PFSK-1 (cell line): ENCODE measurements around the gene ALS2CL.

Source experiments
- FOXP2 ChIP-seq: optimal IDR thresholded peaks from 2 replicates; pipeline ENCODE3; 2011; ENCODE audit warnings: borderline replicate concordance, control low read depth, inconsistent platforms; ENCODE audit not compliant: insufficient read depth; ENCODE audit errors: extremely low read length, extremely low read depth
- POLR2AphosphoS5 ChIP-seq: IDR thresholded peaks from 2 replicates; pipeline ENCODE4 v1.6.1; 2012; ENCODE audit warnings: low read depth, mild to moderate bottlenecking, control low read depth, low read length, moderate library complexity
- SIN3A ChIP-seq: IDR thresholded peaks from 2 replicates; pipeline ENCODE4 v1.6.1; 2012; ENCODE audit warnings: mild to moderate bottlenecking, low read length, moderate library complexity, borderline replicate concordance; ENCODE audit not compliant: insufficient read depth
- TAF1 ChIP-seq: IDR thresholded peaks from 2 replicates; pipeline ENCODE4 v1.6.1; 2012; ENCODE audit warnings: low read length, control low read depth, borderline replicate concordance; ENCODE audit not compliant: insufficient read depth
- TF ChIP-seq, protein P1 (sequence below), 2 experiments: IDR thresholded peaks; 2 replicates each; pipeline versions ENCODE4 v1.6.1 to v1.8.0; 2011 to 2012; ENCODE audit warnings: low read depth in 2 of 2, low read length in 2 of 2, control low read depth in 1 of 2, inconsistent platforms in 1 of 2, mild to moderate bottlenecking in 1 of 2, moderate library complexity in 1 of 2; ENCODE audit not compliant: insufficient read depth in 1 of 2

ALS2CL gene

DNA sequence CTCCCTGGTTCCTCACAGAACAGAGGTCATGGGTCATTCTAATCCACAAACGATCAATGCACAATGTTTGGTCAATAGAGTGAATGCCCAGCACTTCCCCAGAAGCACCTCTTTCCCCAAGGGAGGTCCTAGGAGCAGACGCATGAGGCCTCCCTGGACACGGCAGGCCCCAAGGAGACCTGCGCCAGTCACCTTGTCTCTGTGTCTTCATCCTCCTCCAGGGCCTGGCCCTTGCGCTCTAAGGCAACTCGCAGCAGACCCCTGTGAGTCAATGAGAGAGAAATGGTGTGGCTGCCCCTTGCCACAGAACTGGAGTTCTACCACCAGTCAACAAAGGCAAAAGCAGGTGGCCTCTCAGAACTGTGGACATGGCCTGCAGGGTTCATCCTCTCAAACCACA is 18.1 kb downstream of the ALS2CL start:
- TF ChIP-seq FOXP2 = no peak
- no peak for TF ChIP-seq POLR2AphosphoS5
- TF ChIP-seq, protein P1, sequence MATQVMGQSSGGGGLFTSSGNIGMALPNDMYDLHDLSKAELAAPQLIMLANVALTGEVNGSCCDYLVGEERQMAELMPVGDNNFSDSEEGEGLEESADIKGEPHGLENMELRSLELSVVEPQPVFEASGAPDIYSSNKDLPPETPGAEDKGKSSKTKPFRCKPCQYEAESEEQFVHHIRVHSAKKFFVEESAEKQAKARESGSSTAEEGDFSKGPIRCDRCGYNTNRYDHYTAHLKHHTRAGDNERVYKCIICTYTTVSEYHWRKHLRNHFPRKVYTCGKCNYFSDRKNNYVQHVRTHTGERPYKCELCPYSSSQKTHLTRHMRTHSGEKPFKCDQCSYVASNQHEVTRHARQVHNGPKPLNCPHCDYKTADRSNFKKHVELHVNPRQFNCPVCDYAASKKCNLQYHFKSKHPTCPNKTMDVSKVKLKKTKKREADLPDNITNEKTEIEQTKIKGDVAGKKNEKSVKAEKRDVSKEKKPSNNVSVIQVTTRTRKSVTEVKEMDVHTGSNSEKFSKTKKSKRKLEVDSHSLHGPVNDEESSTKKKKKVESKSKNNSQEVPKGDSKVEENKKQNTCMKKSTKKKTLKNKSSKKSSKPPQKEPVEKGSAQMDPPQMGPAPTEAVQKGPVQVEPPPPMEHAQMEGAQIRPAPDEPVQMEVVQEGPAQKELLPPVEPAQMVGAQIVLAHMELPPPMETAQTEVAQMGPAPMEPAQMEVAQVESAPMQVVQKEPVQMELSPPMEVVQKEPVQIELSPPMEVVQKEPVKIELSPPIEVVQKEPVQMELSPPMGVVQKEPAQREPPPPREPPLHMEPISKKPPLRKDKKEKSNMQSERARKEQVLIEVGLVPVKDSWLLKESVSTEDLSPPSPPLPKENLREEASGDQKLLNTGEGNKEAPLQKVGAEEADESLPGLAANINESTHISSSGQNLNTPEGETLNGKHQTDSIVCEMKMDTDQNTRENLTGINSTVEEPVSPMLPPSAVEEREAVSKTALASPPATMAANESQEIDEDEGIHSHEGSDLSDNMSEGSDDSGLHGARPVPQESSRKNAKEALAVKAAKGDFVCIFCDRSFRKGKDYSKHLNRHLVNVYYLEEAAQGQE (IDR thresholded peaks at IDR 0.05; ENCODE audit: insufficient read depth in 1 of 2, low read depth in 2 of 2, low read length in 2 of 2) = no peak

DNA sequence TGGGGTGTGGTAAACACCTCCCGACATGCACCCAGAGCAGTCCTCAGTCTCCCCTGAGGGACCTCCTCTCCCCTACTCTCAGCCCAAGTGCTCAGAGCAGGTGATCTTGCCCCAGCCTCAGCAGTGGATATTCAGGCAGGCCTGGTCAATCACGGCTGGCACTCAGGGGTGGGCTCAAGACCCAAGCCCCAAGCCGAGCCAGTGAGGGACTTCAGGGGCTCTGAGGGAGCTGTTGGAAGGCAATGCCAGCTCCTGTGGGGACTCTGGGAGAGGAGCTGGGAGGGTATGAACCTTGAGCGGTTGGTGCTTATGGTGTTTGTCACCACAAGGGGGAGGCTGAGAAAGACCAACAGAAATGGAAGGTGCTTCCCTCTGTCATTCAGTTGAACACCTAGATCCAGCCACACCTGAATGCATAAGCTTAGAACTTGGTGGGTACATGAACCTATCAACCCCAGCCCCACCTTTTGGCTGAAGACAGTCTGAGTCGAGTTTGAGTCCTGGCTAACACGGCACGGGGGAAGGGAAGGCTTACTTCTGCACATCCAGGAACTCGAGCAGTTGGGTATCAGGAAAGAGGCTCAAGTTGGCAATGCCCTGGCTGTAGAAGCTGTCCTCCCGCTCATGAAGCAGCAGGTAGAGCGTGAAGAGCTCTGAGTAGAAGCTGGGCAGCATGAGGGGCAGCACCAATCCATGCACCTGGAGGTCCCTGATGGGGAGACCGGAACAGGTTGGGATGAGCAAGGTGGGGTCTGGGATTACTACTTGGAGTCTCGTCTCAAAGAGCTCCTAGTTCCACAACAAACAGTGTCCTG is 19.2 kb downstream of the ALS2CL start:
- TF ChIP-seq FOXP2 = no peak
- TF ChIP-seq, protein P1 (IDR thresholded peaks at IDR 0.05; ENCODE audit: insufficient read depth in 1 of 2, low read depth in 2 of 2, low read length in 2 of 2) = no peak
- TF ChIP-seq TAF1 = no peak
- no peak for TF ChIP-seq SIN3A
- no peak for TF ChIP-seq POLR2AphosphoS5

DNA sequence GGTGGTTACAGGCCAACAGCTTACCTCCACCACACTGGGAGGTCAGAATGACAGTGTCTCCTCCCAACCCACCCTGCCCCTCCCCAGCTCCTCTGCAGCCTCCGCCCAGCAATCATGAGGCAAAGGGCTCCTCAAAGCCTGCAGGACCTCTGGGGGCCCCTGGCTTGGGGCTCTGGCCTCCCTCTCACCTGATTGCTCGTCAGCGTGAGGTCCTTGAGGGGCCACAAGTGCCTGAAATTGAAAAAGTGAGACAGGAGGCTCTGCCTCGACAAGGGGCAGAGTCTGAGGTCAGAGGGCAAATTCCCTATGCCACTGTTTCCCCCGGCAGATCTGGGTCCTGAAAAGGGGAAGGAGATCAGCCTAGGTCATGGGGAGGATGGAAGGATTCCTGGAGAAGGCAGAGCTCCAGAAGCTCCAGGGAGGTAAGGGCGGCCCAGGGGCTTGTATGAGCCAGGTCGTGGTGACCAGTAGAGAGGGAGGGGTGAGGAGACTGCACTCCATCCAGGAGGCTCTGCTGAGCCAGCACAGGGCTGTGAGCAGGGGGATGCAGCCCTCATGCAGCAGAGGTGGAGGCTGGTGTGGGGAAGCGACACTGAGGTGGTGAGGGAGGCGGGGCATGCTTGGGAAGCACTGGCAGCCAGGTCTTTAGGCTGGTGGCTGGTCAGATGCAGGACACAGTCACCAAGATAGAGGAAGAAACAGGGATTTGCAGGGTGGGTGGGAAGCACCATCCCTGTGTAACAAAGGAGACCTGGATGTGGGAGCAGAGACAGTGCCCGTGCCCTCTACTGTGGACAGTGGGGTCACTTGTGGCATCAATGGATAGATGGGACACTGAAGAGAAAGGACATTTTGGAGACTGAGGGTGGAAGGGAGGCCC is 20.1 kb downstream of the ALS2CL start:
- TF ChIP-seq TAF1 (no peak), FOXP2 (no peak)
- TF ChIP-seq, protein P1 (IDR thresholded peaks at IDR 0.05; ENCODE audit: insufficient read depth in 1 of 2, low read depth in 2 of 2, low read length in 2 of 2) = no peak

DNA sequence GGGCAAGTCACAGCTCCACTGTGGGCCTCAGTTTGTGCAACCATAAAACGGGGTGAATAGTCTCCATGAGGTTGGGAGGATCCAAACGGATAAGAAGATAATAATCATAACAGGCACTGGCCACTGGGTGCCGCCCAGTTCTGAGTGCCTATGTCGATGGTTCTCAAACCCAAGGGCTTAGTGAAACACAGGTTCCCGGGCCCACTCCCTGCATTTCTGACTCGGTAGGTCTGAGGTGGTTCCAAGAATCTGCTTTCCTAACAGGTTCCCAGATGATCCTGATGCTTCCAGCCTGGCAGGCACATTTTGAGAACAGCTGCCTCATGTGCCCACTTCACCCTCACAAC is 21.2 kb downstream of the ALS2CL start:
- TF ChIP-seq, protein P1 (IDR thresholded peaks at IDR 0.05; ENCODE audit: insufficient read depth in 1 of 2, low read depth in 2 of 2, low read length in 2 of 2) = no peak
- TF ChIP-seq SIN3A (no peak), POLR2AphosphoS5 (no peak), TAF1 (no peak), FOXP2 (no peak)
